ENCODE results near the gene PRR23C.
"Not testable (repeated sequence)": the region's sequence is repeated elsewhere in the genome, so short reads cannot be mapped to it uniquely, and the experiment has no call there.

PRR23C gene

DNA sequence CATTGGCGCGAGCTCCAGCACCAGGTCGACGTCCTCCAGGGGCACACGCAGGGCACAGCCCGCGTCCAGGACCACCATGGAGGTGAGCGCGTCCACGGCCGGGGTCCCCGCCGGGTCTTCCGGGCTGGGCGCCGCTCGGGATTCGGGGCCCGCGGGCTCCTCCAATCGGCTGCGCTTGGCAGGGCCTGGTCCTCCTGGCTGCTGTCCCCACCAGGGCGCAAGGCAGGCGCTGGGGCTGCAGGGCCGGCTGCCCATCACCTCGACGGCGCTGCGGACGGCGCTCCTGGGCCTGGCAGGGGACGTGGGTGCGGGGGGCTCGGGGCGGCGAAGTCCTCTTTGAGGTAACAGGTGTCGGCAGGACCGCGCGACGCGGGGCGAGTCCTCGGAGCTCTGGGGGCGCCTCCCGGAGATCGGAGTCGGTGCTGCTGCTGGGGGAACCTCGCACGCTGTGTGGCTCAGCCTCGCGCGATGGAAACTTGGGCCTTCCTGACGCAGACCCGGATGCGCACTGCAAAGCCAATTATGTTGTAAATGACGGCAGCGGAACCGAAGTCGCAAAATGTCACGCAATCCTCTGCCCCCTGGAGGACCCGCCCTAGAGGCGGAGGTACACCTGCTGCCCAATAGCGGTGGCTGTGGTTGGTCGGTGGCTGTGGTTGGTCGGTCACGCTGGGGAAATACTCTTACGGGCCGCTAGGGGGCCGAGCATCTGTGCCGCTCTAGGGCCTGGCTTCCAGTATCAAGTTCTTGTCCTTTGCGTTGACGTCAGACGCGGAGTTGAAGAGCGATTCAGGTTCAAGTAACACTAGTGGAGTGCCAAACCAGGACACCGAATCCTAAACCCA, at the start of gene PRR23C:
Gene PRR23C, minus strand, starts transcription at position 527 of the 845 bp plus-strand sequence. Its CDS starts 272 bp downstream, at position 255.
- DNase-seq: no peak

- DNase-seq: no peak
Observed at GRCh38 chr3:139093840-139094239, 49.1 kb upstream of the PRR23C start.

- no peak for DNase-seq
Observed at GRCh38 chr3:139088462-139089324, 44.0 kb upstream of the PRR23C start.

- DNase-seq: no peak
Observed at GRCh38 chr3:139087621-139088020, 42.9 kb upstream of the PRR23C start.

- DNase-seq: no peak
Observed at GRCh38 chr3:139084176-139084575, 39.5 kb upstream of the PRR23C start.

DNA sequence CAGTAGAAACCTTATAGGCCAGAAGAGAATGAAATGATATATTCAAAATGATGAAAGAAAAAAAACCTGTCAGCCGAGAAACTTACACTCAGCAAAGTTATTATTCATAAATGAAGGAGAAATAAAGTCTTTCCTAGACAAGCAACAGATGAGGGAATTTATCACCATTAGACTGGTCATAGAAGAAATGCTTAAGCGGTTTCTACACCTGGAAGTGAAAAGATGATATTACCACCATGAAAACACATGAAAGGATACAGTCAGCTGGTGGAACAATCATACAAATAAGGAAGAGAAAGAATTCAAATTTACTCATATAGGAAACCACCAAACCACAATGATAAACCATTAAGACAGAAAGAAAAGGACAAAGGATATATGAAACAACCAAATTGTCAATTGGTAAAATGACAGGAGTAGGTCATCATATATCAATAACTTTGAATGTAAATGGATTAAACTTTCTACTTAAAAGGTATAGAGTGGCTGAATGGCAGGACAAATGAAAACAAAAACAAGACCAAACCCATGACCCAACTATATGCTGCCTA, 29.9 kb upstream of the PRR23C start:
- DNase-seq: no peak

DNA sequence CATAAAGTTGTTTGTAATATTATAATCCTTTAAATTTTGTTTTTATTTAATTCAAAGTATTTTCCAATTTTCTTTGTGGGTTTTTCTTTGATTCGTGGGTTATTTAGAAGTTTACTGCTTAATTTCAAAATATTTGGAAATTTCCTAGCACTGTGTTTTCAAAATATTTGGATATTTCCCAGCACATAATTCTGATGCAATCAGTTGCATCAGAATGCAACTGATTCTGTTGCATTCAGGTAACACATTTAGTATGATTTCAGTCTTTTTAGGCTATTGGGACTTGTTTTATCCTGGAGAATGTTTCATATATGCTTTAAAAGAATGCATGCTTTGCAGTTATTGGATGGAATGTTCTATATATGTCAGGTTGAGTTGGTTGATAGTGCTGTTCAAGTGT, 18.2 kb upstream of the PRR23C start:
- no peak for DNase-seq

GRCh38 chr3:139052802-139053600, 8.3 kb upstream of the PRR23C start:
- DNase-seq: no peak

DNA sequence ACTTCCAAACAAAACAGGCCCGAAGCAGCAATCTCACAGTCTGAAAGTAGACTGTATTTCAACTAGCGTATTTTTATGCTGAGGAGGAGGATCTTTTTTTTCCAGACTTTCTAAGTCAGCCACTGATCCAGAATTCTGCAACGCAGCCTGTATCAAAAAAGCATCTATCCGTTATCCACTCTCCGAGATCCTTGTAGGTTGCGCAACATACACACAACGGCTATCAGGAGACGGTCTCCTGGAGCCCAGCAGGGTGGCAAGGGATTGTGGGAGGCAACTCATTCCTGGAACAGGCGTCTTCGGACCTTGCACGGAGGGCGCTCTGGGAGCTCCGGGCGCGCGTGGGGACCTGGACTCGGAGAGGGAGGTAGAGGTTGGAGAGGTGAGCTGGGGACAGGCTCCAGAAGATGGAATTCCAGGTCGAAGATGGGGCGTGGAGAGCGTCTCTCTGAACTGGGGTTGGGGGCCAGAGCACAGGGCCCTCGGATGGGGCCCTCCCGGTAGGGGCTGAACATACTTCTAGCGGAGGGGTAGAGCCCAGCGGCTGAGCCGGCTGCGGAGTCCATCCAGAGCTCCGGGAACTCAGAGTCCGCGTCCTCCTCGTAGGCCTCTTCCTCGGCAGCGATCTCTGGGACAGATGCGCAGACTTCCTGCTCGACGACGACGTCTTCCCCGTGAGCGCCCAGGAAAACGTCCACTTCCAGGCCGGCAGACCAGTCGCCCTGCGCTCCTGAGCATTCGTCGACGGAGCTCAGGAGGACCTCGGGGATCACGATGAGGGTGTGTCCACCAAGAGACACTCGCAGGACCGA, 932 bp downstream of the PRR23C start:
- DNase-seq: no peak

DNA sequence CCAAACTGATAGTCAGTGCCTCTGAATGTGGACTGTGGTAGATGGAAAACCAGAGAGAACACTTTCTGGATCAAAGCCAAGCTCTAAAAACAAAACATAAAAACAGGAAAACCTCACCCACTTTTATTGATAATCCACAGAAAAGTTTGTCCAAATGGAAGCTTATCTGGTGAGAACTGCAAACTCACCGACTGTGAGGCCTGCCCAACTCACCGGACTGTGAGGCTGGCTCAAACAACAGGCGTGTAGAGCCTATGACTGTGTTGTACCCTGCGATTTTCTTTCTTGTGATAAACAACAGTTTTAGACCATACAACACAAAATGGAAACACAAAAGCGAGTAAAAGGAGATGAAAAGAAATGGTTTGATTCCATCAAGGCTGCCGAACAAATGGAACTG, 7.2 kb downstream of the PRR23C start:
- no peak for DNase-seq

DNA sequence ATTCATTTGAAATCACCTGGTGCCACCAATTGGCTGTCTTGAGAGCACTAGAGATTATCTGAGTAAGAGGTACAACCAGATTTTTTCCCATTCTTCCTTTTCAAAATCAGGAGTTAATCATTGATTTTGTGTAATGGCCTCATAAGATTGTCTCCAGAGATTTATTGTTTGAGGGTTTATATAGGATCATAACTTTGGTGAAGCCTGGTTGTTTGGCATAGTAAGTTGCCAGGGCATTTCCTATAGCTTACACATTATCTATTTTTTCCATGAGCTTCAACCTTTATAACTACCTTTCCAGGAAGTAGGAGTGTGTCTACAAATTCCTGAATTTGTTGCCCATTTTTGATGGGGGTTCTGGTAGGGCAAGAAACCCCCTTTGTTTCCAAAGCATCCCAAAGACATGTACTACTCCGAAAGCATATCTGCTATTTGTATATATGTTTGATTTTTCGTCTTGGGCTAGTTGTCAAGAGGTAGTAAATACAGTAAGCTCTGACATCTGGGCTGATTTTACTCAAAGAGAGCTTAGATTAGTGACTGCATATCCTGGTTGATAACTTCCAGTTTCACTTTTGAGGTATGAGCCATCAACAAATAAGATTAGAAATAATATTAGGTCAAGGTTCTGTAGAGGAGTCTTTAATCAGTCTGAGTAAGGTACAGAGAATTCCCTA, 12.2 kb downstream of the PRR23C start:
- no peak for DNase-seq

DNA sequence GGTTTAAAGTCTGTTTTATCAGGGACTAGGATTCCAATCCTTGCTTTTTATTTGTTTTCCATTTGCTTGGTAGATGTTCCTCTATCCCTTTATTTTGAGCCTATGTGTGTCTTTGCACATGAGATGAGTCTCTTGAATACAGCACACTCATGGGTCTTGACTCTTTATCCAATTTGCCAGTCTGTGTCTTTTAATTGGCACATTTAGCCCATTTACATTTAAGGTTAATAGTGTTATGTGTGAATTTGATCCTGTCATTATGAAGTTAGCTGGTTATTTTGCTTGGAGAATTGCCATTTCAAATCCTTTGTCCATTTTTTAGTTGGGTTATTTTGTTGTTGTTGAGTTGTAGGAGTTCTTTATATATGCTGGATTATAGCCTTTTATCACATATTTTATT, 14.1 kb downstream of the PRR23C start:
- not testable (repeated sequence) for DNase-seq

DNA sequence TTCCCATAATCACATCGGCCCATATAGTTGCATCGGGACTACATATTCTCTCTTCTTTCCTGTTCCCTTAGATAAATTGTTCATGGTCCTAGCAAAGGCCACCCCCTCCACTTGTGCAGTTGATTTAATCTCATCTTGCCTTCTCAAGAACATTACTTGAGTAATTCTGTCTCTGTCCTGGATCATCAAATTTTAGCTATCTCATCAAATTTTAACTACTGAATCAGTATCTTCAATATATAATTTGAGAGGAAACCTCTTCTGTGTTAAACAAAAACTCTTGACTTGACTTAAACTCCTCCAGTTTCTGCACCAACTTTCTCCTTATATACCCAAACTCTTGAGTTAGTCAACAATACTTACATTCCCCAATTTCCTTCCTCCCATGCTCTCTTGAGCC, 19.7 kb downstream of the PRR23C start:
- no peak for DNase-seq

DNA sequence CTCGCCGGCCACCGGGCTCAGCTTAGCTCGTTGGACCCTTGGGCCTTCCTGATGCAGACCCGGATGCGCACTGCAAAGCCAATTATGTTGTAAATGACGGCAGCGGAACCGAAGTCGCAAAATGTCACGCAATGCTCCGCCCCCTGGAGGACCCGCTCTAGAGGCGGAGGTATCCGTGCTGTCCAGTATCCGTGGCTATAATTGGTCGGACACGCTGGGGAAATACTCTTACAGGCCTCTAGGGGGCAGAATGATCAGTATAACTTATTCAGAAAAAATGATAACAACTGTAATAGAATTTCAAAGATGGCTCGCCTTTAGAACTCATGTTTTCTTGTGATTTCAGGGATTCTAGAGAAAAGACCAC, 23.8 kb downstream of the PRR23C start, which contains the start of gene PRR23B:
Gene PRR23B, minus strand, starts transcription at position 59 of the 367 bp plus-strand sequence. CDS start 265 bp downstream, outside the sequence.
- DNase-seq: no peak

DNA sequence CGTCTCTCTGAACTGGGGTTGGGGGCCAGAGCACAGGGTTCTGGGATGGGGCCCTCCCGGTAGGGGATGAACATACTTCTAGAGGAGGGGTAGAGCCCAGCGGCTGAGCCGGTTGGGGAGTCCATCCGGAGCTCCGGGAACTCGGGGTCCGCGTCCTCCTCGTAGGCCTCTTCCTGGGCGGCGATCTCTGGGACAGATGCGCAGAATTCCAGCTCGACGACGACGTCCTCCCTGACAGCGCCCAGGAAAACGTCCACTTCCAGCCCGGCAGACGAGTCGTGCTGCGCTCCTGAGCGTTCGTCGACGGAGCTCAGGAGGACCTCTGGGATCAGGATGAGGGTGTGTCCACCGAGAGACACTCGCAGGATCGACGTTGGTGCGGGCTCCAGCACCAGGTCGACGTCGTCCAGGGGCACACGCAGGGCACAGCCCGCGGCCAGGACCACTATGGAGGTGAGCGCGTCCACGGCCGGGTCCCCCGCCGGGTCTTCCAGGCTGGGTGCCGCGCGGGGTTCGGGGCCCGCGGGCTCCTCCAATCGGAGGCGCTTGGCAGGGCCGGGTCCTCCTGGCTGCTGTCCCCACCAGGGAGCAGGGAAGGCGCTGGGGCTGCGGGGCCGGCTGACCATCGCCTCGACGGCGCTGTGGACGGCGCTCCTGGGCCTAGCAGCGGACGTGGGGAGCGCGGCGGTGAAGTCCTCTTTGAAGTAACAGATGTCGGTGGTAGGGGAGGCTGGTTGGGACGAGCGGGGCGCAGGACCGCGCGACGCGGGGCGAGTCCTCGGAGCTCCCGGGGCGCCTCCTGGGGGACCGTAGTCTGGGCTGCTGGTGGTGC, 24.4 kb downstream of the PRR23C start:
- DNase-seq: no peak

- DNase-seq: no peak
Observed at GRCh38 chr3:139016430-139017048, 28.2 kb downstream of the PRR23C start.

DNA sequence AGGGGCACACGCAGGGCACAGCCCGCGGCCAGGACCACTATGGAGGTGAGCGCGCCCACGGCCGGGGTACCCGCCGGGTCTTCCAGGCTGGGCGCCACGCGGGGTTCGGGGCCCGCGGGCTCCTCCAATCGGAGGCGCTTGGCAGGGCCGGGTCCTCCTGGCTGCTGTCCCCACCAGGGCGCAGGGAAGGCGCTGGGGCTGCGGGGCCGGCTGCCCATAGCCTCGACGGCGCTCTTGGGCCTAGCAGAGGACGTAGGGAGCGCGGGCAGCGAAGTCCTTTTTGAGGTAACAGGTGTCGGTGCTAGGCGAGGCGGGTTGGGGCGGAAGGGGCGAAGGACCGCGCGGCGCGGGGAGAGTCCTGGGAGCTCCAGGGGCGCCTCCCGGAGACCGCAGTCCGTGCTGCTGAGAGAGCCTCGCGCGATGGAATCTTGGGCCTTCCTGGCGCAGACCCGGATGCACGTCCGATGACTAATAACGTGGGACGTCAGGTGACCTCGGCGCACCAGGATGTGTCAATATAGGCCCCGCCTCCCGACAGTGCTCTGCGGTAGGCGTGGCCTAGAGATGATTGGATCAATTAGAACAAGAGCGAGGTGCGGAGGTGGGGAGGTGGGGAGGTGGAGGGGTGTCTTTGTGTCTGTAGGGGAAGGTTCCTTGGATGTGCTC, 38.5 kb downstream of the PRR23C start, which contains the start of gene PRR23A:
Gene PRR23A, minus strand, starts transcription at position 218 of the 666 bp plus-strand sequence. Its CDS starts 0 bp downstream, at position 218.
- no peak for DNase-seq

GRCh38 chr3:139005356-139005993, 39.2 kb downstream of the PRR23C start:
- DNase-seq: no peak
